AG09309 (cell line): Measurements from ENCODE around the gene CFAP58.
A peak's percentile ranks its signal among the peaks of the same experiment; 100 is the strongest.

Source experiments
- DNase-seq: peaks from one replicate; pipeline ENCODE4 v3.0.0-alpha.2; 2010; ENCODE audit warnings: low read depth
- H3K4me3 ChIP-seq: 2 replicates; pipeline ENCODE4 v1.5.1; 2011; ENCODE audit warnings: mild to moderate bottlenecking, low read depth, low read length, moderate library complexity; ENCODE audit not compliant: control insufficient read depth
- TF ChIP-seq, protein P1 (sequence below): IDR thresholded peaks from 2 replicates; pipeline ENCODE4 v1.5.1; 2011; ENCODE audit warnings: mild to moderate bottlenecking, low read depth, low read length, inconsistent platforms; ENCODE audit not compliant: insufficient read depth, control insufficient read depth; ENCODE audit errors: missing control alignments

Gene CFAP58

DNA sequence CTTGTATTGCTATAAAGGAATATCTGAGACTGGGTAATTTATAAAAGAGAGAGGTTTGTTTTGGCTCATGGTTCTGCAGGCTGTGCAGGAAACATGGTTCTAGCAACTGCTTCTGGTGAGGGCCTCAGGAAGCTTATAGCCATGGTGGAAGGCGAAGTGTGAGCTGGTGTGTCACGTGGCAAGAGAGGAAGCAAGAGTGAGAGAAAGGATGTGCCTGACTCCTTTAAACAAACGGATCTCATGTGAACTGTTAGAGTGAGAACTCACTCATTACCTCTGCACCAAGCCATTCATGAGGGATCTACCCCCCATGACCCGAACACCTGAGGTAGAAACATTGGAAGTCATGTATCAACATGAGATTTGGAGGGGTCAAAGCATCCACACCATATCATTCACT lies 7.7 kb upstream of the CFAP58 start:
- H3K4me3 ChIP-seq, result no peak overlapping the region
- no peak for DNase-seq
- TF ChIP-seq, protein P1, sequence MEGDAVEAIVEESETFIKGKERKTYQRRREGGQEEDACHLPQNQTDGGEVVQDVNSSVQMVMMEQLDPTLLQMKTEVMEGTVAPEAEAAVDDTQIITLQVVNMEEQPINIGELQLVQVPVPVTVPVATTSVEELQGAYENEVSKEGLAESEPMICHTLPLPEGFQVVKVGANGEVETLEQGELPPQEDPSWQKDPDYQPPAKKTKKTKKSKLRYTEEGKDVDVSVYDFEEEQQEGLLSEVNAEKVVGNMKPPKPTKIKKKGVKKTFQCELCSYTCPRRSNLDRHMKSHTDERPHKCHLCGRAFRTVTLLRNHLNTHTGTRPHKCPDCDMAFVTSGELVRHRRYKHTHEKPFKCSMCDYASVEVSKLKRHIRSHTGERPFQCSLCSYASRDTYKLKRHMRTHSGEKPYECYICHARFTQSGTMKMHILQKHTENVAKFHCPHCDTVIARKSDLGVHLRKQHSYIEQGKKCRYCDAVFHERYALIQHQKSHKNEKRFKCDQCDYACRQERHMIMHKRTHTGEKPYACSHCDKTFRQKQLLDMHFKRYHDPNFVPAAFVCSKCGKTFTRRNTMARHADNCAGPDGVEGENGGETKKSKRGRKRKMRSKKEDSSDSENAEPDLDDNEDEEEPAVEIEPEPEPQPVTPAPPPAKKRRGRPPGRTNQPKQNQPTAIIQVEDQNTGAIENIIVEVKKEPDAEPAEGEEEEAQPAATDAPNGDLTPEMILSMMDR, result no peak

- H3K4me3 ChIP-seq, result no peak overlapping the region
- no peak for DNase-seq
- TF ChIP-seq, protein P1, result no peak
Observed at GRCh38 chr10:104347295-104348045, 6.2 kb upstream of the CFAP58 start.

- TF ChIP-seq, protein P1, result no peak
- DNase-seq, result no peak
- no peak overlapping the region for H3K4me3 ChIP-seq
Observed at GRCh38 chr10:104348601-104349000, 5.0 kb upstream of the CFAP58 start.

- H3K4me3 ChIP-seq, result no peak overlapping the region
- DNase-seq, result no peak
- TF ChIP-seq, protein P1, result no peak
Observed at GRCh38 chr10:104349623-104350126, 4.0 kb upstream of the CFAP58 start.

DNA sequence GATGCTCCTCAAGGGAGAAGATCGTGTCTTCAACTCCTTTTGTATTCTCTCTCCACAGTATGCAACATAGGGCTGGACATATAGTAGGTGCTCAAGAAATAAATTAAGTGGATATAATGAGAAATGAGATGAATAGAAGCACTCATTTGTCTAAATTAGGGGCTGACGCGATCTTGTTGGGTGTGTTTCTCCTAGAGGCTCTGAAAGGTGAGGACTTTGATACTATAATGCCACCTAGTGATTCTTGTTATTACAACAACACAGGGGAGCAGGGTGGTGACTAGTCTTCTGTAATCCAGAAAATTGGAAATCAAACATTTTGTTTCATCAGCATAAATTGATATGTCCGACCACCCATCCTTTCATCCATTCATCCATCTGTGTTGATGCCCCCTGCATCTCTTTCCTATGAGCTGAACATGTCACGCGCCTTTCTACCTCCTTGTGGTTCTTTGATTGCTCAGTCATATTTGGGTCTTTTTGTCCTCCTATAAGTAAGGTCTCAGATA lies 3.5 kb upstream of the CFAP58 start:
- H3K4me3 ChIP-seq, result no peak overlapping the region
- no peak for DNase-seq
- TF ChIP-seq, protein P1, result peak; percentile 63

- TF ChIP-seq, protein P1, result no peak
- DNase-seq, result no peak
Observed at GRCh38 chr10:104351061-104351702, 2.5 kb upstream of the CFAP58 start.

More at GRCh38 chr10:104351061-104351702, 2.5 kb upstream of the CFAP58 start:
- no peak overlapping the region for H3K4me3 ChIP-seq
